ENCODE results near the gene FAM210A.
"Not testable (repeated sequence)": the region's sequence is repeated elsewhere in the genome, so short reads cannot be mapped to it uniquely, and the experiment has no call there.

FAM210A gene, protein sequence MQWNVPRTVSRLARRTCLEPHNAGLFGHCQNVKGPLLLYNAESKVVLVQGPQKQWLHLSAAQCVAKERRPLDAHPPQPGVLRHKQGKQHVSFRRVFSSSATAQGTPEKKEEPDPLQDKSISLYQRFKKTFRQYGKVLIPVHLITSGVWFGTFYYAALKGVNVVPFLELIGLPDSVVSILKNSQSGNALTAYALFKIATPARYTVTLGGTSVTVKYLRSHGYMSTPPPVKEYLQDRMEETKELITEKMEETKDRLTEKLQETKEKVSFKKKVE

DNA sequence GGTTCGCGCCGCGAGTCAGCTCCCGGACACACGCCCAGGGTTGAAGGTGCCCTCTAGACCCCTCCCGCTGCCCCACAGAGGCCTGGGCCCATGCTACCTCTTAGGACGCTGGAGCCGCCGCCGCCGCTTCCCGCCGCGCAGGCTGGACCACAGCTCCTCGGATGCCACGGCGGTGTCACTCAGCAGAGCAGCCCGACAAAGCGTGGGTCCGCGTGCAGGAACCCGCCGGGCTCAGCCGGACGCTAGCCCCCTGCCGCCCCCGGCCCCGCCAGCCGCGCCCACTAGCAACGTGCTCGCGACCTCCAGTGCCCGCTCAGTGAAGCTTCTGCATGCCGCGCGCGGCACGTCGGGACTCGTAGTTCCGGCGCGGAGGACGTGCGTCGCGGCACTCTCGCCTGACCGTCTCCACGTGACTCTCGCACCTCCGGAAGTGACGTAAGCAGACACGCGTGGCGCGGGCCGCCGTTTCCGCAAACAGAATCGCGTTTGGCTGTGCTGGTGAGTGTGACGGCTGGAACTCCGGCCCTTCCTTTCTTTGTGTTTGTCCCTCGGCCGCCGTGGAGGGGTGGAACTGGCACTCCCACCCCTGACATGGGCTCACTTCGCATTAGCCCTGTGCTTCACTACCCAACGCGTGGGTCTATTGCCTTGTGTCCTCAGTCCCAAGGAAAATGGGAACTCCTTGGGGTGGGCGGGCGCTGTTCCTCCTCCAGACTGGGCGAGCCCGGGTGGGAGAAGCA lies at the start of gene FAM210A, which contains the start of gene RNMT:
FAM210A (minus strand) TSS at position 327 of the 740 bp plus-strand sequence. CDS start 44,481 bp downstream, outside the sequence.
RNMT (plus strand) TSS at position 442 of the 740 bp plus-strand sequence. CDS start 4,845 bp downstream, outside the sequence.
- DNase-seq, result peak; percentile 94

DNA sequence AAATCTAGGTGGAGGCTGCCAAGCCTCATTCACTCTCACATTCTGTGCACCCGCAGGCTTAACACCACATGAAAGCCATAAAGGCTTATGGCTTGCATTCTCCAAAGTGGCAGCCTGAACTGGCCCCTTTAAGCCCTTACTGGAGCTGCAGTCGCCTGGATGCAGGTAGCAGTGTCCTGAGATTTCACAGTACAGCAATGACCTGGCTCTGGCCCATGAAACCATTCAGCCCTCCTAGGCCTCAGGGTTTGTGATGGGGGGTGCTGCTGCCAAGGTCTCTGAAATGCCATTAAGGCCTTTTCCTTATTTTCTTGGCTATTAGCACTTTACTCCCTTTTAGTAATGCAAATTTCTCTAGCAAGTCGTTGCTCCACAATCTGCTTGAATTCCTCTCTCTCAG lies 48.7 kb upstream of the FAM210A start:
- no peak for DNase-seq

DNA sequence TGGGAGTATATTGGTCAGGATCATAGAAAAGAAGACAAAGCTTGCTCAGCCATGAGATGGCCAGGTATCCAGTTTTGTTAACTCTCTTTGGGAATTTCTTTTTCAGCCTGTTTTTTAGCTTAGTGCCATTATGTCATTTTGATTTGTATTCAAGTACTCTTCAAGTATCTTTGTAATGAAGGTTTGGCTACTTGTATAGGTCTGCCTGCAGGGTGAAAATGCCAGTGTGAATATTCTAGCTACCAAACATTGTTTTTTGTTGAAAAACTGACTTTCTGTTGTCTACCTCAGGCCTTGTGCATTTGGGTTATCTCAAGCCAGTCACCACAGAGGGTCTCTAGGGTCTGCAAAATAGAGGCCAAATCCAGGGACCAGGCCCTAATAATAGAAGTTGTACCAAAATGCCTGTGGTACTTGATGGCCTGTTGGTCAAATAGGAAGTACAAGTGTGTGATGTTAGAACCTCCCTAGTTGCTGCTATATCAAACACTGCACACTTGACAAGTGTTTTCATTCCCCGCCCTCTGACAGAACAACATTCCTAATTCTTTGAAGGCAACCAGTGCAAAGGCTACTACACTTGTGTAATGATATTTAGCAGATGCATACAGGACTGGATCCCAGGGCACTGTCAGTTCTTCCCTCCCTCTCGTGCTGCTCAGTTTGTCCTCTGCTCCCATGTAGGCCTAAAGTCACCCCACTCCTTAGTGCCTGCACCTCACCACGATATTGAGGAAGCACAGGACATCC lies 36.5 kb upstream of the FAM210A start:
- DNase-seq, result no peak

DNA sequence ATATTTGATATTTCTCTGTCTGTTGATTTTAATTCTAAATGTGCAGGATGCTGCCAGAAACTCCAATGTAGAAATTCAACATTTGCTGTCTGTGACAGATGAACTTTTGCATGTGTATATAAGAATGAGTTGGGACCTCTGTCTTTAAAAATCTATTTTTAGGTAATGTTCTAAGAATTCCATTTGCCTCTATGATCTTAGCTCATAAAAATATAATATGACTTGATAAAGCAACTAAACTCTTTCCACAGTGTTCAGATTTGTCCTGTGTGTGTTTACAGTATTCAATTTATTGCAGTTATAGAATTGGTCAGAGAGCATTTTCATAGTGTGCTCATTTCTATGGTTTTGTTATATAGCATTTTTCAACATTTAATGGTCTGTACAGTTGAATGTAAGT lies 33.7 kb upstream of the FAM210A start:
- no peak for DNase-seq

DNA sequence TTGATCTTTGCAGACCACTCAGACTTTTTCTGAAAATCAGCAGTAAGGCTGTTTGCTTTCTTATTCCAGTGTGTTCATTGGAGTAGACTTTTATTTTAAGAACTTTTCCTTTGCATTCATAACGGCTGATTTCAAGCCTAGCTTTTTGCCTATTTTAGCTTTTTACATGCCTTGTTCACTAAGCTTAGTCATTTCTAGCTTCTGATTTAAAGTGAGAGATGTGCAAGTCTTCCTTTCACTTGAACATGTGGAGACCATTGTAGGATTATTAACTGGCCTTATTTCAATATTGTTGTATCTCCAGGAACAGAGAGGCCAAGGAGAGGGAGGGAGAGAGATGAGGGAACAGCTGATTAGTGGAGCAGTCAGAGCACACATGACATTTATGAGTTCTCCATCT lies 32.3 kb upstream of the FAM210A start:
- DNase-seq, result no peak

DNA sequence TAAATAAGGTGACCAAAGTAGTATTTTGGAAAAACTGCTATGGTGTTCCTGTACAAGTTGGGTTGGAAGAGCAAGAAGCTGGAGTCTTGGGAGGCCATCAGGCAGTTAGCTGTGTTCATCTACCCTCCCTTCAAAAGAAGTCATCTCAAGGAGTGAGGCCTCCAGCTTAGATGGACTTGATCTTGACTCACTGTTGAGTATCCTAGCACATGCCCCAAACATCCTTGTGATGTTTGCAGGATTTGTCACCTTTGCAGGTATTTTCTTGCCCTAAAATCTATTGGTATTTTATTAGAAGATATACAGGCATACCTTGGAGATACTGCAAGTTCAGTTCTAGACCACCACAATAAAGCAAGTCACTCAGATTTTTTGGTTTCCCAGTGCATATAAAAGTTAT lies 30.3 kb upstream of the FAM210A start:
- DNase-seq, result no peak

DNA sequence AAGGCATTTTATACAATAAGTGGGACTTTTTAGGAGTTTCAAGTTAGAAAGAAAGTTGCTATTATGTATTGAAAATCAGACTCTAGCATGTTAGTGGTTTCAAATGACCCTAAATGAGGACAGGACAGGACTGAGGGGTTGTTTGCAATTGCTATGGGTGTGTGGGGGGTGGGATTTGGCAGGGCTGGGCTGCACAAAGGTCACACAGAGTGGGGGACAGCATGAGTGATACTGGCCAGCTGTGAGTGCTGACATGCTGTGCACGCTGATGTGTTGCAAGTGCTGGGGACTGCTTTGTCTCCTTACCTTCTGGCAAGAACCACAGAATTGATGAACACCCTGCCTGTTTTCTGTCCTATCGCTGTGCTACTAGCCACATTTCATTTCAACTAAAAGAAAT lies 29.9 kb upstream of the FAM210A start:
- no peak for DNase-seq

DNA sequence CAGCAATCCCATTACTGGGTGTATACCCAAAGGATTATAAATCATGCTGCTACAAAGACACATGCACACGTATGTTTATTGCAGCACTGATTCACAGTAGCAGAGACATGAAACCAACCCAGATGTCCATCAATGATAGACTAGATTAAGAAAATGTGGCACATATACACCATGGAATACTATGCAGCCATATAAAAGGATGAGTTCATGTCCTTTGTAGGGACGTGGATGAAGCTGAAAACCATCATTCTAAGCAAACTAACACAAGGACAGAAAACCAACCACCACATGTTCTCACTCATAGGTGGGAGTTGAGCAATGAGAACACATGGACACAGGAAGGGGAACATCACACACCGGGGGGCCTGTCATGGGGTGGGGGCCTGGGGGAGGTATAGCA lies 25.2 kb upstream of the FAM210A start:
- not testable (repeated sequence) for DNase-seq

DNA sequence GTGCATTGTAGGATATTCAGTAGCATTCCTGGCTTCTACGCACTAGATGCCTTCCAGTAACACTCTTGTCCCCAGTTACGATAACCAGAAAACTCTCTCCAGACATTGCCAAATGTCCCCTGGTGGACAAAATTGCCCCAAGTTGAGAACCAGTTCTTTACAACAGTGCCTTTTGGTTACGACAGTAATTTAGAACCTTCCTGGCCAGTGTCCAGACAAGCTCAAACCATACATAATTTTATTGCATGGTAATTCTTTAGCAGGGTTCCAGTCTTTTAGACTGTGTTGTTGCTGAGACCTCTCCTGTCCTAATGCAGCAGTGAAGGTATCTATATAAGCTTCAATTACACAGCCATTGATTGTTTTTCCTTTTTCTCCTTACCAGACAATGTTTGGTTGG lies 20.3 kb upstream of the FAM210A start:
- DNase-seq, result no peak

DNA sequence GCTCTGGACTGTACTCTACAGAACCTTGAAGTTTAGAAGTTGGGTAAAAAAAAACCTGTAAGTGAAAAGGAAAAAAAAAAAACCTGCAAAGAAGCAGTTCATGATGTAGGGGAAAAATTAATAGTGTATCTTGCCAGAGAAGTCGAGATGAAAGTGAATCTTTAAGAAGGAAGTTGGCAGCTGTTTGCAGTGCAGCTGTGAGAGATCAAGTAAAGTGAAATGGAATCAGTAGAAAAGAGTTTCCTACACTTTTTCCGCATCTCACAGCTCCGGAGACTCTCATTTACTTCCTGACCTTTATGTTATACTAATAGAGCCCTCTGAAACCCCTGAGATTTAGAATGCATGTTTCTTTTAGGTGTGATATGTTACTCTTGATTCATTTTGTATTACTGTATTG lies 19.3 kb upstream of the FAM210A start:
- DNase-seq, result no peak

DNA sequence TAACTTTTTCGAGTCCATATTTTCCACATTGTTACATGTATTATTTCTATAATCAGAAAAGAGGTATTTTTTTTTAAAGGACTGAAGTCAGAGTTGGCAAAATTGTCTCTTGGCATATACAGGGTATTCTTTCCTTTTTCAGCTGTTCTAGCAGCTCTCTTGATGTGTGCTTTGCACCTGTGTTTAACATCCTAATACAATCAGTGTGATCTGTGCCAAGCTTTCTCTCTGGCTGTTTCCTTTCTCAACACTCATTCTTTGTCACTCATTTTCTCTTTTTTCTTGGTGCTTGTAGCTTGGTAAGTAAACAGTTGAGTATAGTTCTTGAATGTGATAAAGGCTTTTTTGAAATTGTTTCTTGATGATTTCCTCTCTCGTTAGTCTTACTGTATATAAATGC lies 9.3 kb upstream of the FAM210A start:
- no peak for DNase-seq

DNA sequence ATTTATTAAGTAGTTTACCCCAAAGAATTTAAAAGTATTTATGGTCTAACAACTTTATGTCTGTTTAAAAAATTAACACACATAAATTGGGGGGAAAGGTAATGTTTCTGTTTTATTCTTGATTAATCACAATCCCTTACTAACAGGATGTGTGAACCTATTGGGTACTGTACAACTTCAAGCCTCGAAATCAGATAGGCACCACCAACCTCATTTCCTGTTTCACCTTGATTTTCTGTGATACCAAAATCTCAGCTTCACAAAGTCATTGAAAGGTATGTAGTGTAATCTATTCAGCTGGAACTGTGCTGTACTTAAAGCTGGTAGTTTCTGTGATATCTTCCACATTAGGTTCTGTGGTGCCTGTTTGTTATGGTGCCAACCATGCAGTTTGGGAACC lies 4.1 kb upstream of the FAM210A start:
- peak; percentile 34 for DNase-seq

DNA sequence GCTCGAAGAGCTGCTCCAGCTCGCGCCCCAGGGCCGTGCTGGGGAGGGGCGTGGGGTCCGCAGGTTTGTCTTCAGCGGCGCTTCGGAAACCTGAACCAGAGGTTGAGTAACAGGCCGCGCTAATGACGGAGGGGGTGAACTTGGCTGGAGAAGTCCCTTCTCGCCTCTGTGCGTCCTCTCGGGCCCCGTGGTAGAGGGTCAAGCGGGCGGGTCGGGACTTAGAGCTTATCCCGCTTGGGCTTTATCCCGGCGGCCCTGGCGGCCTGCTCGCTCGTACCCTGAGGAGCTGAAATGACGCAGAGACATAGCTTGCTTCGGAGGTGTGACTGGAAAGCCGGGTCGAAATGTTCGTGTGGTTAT lies 594 bp upstream of the FAM210A start:
- DNase-seq, result peak; percentile 32

DNA sequence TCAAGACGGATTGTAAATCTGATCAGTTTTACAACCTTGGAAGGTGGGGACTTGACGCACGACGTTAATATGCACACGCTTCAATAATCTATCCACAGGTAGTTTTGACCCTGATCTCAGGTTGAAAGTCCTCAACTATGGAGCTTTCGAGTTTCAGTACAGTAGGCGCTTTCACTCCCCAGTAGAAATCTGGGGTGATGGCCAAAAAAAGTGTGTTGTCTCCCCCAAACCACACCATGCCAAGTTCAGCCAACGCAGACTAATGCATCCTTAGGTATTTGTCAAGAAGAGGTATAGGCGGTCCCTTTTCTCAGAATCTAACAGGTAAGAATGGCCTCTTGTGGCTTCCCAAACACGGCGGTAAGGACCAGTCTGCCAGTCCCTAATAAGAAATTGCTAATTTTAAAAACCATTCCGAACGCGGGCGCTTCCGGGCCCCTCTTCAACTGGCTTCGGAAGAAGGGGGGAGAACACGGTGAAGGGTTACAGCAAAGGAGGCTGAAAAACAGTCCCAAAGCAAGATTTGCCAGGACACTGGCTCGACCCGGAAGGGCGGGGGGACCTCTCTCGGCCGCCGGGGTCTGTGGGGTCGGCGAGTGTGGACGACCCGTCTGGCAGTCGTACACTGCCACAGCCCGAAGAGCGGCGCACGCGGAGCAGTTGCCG lies 659 bp downstream of the FAM210A start:
- DNase-seq, result peak; percentile 10

DNA sequence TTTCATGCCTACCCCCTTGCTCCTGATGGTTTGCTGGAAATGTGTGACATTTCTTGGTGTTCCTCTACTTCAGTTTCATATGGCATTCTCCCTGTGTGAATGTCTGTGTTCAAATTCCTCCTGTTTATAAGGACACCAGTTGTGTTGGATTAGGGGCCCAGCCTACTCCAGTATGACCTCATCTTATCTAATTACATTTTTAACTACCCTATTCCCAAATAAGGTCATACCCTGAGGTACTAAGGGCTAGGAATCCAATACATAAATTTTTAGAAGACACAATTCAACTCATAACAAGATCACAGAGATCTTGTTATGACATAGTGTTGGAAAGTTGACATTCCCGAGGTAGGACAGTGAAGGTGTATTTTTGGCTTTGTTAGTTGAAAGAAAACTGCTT lies 5.5 kb downstream of the FAM210A start:
- no peak for DNase-seq

DNA sequence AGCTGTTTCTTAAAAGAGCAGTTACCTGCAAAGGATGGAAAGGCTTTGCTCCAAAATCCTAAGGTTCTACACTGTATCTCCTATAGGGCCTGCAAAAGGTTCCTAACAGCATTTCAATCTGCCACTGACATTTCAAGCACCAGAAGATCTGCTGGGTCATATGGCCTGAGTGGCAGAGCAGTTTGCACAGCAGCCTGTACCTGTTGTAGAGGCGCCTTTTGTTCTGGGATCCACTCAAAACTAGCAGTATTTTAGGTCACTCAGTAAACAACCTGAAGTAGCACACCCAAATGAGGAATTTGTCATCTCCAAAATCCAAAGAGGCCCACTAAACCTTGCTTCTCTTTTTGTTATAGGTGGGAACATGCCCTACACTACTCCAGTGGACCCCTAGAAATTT lies 6.2 kb downstream of the FAM210A start:
- DNase-seq, result no peak

DNA sequence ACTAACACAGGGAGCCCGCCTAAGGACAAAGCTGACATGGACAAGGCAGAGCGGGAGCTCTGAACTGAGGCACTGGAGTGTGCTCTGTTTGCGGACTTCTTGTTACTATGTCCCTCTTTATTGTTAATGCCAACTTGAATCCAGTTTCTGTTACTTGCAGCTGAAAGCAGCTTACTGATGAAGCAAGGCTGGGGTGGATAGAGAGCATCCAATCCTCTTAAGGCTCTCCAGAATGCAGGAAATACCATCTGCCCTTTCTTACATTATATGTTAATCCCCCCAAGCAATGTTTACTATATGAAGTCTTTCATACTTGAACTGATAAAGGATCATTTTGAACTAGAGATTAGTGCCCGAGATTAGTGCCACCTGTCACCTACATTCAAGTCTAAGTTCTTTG lies 9.4 kb downstream of the FAM210A start:
- no peak for DNase-seq

DNA sequence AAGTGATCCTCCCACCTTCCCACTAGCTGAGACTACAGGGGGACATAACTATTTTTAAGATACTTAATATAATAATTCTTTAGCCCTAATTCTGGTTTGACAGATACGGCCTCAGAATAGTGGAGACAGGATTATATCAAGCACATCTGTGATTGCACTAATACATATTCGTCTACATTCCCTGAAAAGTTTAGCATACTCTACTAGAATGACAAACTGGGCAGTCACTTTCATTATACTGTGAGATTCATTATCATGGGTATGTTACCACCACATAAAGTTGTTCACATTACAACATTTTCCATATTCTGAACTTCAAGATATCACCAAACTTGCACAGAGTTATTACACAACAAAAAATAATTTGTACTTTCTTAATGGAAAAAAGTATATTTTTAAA lies 11.0 kb downstream of the FAM210A start:
- no peak for DNase-seq

DNA sequence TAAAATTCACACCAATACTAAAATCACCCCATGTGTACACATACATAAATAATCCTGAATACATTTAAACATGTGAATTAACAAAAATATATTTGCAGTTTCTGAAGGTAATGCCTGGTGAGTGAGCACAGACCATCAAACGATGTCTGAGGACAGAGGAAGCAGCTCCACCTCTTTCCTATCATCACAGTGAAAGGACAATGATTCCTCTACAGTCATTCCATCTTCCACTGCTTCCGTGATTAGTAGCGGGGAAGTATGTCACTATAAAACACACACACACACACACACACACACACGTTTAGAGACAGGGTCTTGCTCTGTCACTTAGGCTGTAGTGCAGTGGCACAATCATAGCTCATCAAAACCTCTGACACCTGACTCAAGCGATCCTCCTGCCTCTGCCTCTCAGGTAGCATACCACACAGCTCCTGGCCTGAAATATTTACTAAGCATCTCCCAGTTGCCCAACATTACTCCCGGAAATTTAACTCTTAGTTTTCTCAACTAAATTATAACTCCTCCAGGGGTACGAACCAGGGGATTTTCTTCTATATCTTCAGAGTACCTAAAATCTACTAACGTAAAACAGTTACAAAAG lies 12.8 kb downstream of the FAM210A start:
- DNase-seq, result no peak

DNA sequence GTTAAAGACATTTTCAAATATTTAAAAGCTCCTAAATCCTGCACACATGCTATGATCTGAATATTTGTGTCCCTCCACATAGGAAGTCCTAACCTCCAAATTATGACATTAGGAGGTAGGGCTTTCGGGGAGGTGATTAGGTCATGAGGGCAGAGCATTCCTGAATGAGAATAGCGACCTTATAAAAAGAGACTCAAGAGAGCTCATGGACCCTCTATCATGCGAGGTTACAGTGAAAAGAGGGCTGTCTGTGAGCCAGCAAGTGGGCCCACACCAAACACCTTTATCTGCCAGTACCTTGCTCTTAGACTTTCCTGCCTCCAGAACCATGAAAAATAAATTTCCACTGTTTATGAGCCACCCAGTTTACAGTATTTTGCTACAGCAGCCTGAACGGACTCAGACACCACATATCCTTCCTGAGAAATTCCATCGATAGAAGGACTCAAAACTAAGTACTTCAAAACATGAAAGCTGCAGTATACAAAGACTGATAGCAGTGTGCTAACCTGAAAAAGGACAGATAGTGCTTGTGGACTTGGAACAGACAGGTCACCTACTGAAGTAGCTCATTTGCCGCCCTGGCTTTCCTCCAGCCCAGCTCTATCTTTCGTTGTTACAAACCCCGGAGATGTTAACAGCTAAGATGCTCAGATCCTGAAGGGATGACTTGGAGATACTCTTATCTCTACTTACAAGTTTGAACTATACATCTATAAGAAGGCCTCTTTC lies 13.8 kb downstream of the FAM210A start:
- DNase-seq, result no peak

DNA sequence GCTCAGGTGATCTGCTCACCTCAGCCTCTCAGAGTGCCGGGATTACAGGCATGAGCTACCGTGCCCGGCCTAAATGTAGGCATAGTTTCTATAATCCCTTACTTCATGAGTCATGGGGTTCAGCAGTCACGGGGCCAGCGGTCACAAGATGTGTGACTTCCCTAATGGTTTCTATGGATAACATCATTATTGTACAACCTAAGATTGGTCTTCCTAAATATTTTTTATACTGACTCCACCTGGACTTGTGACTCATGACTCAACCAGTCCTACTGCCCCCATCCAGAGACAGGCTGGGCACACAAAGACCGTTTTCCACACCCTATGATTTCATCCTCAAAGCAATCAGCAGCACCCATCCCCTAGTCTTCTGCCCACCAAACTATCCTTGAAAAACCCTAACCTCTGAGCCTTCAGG lies 15.9 kb downstream of the FAM210A start:
- DNase-seq, result no peak

DNA sequence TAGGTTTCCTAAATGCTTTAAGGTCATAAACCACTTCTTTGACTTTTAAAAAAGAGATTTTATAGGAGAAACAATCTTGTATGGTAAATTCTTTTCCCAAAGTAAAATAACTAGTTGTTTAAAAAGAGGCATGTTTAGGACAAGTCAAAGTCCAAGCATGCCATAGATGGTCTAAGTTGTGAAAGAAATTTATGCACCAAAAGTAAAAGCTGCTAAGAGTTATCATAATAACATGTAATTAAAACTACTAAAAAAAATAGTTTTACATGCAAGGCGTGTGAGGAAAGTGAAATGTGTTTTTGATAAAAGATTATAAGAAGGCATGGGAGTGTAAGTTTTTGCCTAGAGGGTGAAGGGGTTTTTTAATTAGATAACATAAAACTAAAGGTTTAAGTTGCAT lies 22.5 kb downstream of the FAM210A start:
- DNase-seq, result no peak
